ENCODE results near the gene SMYD3. TPM values are rescaled to one million over a fixed set of nuclear protein-coding genes. Genes with fewer than 3 reads are reported as not detected.

The SMYD3 gene
- total RNA-seq, 4 donors from 2014 or later, result 11.6 to 26.9 (median 18.3) TPM

- no peak for ATAC-seq
- no peak overlapping the region for H3K4me3 ChIP-seq
- 36 to 61% methylated on average over 2 of the region's 2 CpGs for WGBS, 2 donors (ENCODE audit: low coverage in 1 of 2)
Observed at GRCh38 chr1:246139745-246140182, 367.3 kb downstream of the SMYD3 start.

GRCh38 chr1:246138781-246139180 is 368.3 kb downstream of the SMYD3 start:
- Histone ChIP-seq H3K27ac (no peak overlapping the region), H3K27me3 (no peaks in the 10 kb centered on the region), H3K4me1 (peaks cover 0 to 14% (median 0%) of the 10 kb centered on the region in 3 donors), H3K36me3 (no peaks in the 10 kb centered on the region), H3K9me3 (no peaks in the 10 kb centered on the region), H3K4me3 (no peak overlapping the region)
- TF ChIP-seq EP300 (IDR thresholded peaks at IDR 0.05) (no peak), POLR2AphosphoS5 (IDR thresholded peaks at IDR 0.05) (no peak), POLR2A (IDR thresholded peaks at IDR 0.05) (no peak), CTCF (IDR thresholded peaks at IDR 0.05) (no peak)
- 50 to 79% methylated on average over 2 of the region's 2 CpGs for WGBS, 2 donors (ENCODE audit: low coverage in 1 of 2)
- no peak for ATAC-seq

More at GRCh38 chr1:246139745-246140182, 367.3 kb downstream of the SMYD3 start:
- Histone ChIP-seq H3K27ac (no peak overlapping the region), H3K27me3 (no peaks in the 10 kb centered on the region), H3K4me1 (peaks cover 0 to 14% (median 0%) of the 10 kb centered on the region in 3 donors), H3K9me3 (no peaks in the 10 kb centered on the region), H3K36me3 (no peaks in the 10 kb centered on the region)
- TF ChIP-seq POLR2AphosphoS5 (IDR thresholded peaks at IDR 0.05) (no peak), POLR2A (IDR thresholded peaks at IDR 0.05) (no peak), EP300 (IDR thresholded peaks at IDR 0.05) (no peak), CTCF (IDR thresholded peaks at IDR 0.05) (no peak)

GRCh38 chr1:246136477-246136876 is 370.6 kb downstream of the SMYD3 start:
- H3K27me3 ChIP-seq, result no peaks in the 10 kb centered on the region
- H3K4me3 ChIP-seq, result no peak overlapping the region
- no peak for ATAC-seq
- no peak overlapping the region for H3K27ac ChIP-seq
- no peaks in the 10 kb centered on the region for H3K36me3 ChIP-seq
- no peaks in the 10 kb centered on the region for H3K9me3 ChIP-seq
- H3K4me1 ChIP-seq, result peaks cover 0 to 7% (median 0%) of the 10 kb centered on the region in 3 donors
- TF ChIP-seq POLR2AphosphoS5 (IDR thresholded peaks at IDR 0.05) (no peak), CTCF (IDR thresholded peaks at IDR 0.05) (no peak), POLR2A (IDR thresholded peaks at IDR 0.05) (no peak), EP300 (IDR thresholded peaks at IDR 0.05) (no peak)

- H3K4me3 ChIP-seq, result no peak overlapping the region
- WGBS, 2 donors (ENCODE audit: low coverage in 1 of 2), result 83 to 100% methylated on average over 1 of the region's 1 CpG
- TF ChIP-seq POLR2A (IDR thresholded peaks at IDR 0.05) (no peak), EP300 (IDR thresholded peaks at IDR 0.05) (no peak), POLR2AphosphoS5 (IDR thresholded peaks at IDR 0.05) (no peak), CTCF (IDR thresholded peaks at IDR 0.05) (no peak)
- H3K27me3 ChIP-seq, result no peaks in the 10 kb centered on the region
- H3K27ac ChIP-seq, result no peak overlapping the region
- peaks cover 0 to 7% (median 0%) of the 10 kb centered on the region in 3 donors for H3K4me1 ChIP-seq
- no peaks in the 10 kb centered on the region for H3K36me3 ChIP-seq
- no peaks in the 10 kb centered on the region for H3K9me3 ChIP-seq
- ATAC-seq, result no peak
Observed at GRCh38 chr1:246134789-246135188, 372.3 kb downstream of the SMYD3 start.

GRCh38 chr1:246131095-246131494 is 376.0 kb downstream of the SMYD3 start:
- TF ChIP-seq EP300 (IDR thresholded peaks at IDR 0.05), result no peak
- TF ChIP-seq POLR2AphosphoS5 (IDR thresholded peaks at IDR 0.05), result no peak
- no peak for TF ChIP-seq POLR2A (IDR thresholded peaks at IDR 0.05)
- TF ChIP-seq CTCF (IDR thresholded peaks at IDR 0.05), result no peak
- 88% methylated on average over 1 of the region's 1 CpG; no CpG with 5 or more reads in 1 of the 2 donors for WGBS, 2 donors (ENCODE audit: low coverage in 1 of 2)
- no peak for ATAC-seq

More at GRCh38 chr1:246131095-246131494, 376.0 kb downstream of the SMYD3 start:
- peaks cover 0 to 7% (median 0%) of the 10 kb centered on the region in 3 donors for H3K4me1 ChIP-seq
- no peaks in the 10 kb centered on the region for H3K9me3 ChIP-seq
- H3K36me3 ChIP-seq, result no peaks in the 10 kb centered on the region
- H3K27me3 ChIP-seq, result no peaks in the 10 kb centered on the region
- no peak overlapping the region for H3K27ac ChIP-seq
- H3K4me3 ChIP-seq, result no peak overlapping the region

Data from gastroesophageal sphincter (tissue), 4 donors.